GM23338 (cell line): ENCODE data around the gene TRIM31.

Experiments used
- CREB1 ChIP-seq: fragments of 250-450 bp; sonication (Bioruptor Pico); IDR thresholded peaks from 2 replicates; pipeline ENCODE4 v1.5.0; 2020; ENCODE audit warnings: low read depth, mild to moderate bottlenecking, moderate library complexity
- EZH2 ChIP-seq: fragments of 200-600 bp; sonication (generic); IDR thresholded peaks from one replicate; pipeline ENCODE4 v1.8.0; 2017; ENCODE audit warnings: antibody characterized with exemption, mild to moderate bottlenecking, low read depth; ENCODE audit not compliant: unreplicated experiment
- EZH2phosphoT487 ChIP-seq: fragments of 200-600 bp; sonication (generic); IDR thresholded peaks from one replicate; pipeline ENCODE4 v1.8.1; 2018; ENCODE audit warnings: antibody characterized with exemption; ENCODE audit not compliant: unreplicated experiment
- NANOG ChIP-seq: IDR thresholded peaks from 2 replicates; pipeline ENCODE4 v1.6.1; 2016; ENCODE audit warnings: antibody characterized with exemption, borderline replicate concordance
- POLR2AphosphoS5 ChIP-seq: IDR thresholded peaks from 2 replicates; pipeline ENCODE4 v1.6.1; 2016; ENCODE audit warnings: antibody characterized with exemption, low read depth
- REST ChIP-seq: IDR thresholded peaks from one replicate; pipeline ENCODE4 v1.6.1; 2018; ENCODE audit warnings: antibody characterized with exemption; ENCODE audit not compliant: unreplicated experiment
- STAT1 ChIP-seq: IDR thresholded peaks from one replicate; pipeline ENCODE4 v1.6.1; 2016; ENCODE audit warnings: antibody characterized with exemption; ENCODE audit not compliant: unreplicated experiment
- ZNF331 ChIP-seq: fragments of 250-450 bp; sonication (Bioruptor Pico); IDR thresholded peaks from 2 replicates; pipeline ENCODE4 v1.5.0; 2020; ENCODE audit warnings: low read depth, mild to moderate bottlenecking, moderate library complexity
- TF ChIP-seq, protein P1 (sequence below), 2 experiments: fragments of 200-600 bp in 1 of 2; sonication (generic) in 1 of 2; conservative IDR thresholded peaks; 2 replicates each; pipeline versions ENCODE4 v1.5.1 to v1.6.1; 2016 to 2017; ENCODE audit warnings: antibody characterized with exemption in 2 of 2, low read depth in 2 of 2, mild to moderate bottlenecking in 2 of 2, moderate library complexity in 1 of 2
- TF ChIP-seq, protein P2 (sequence below): IDR thresholded peaks from 2 replicates; pipeline ENCODE4 v1.6.1; 2016; ENCODE audit warnings: antibody characterized with exemption
- TF ChIP-seq, protein P3 (sequence below): fragments of 250-450 bp; sonication (Bioruptor Pico); IDR thresholded peaks from 2 replicates; pipeline ENCODE4 v1.5.0; 2020; ENCODE audit warnings: mild to moderate bottlenecking, moderate library complexity

DNA sequence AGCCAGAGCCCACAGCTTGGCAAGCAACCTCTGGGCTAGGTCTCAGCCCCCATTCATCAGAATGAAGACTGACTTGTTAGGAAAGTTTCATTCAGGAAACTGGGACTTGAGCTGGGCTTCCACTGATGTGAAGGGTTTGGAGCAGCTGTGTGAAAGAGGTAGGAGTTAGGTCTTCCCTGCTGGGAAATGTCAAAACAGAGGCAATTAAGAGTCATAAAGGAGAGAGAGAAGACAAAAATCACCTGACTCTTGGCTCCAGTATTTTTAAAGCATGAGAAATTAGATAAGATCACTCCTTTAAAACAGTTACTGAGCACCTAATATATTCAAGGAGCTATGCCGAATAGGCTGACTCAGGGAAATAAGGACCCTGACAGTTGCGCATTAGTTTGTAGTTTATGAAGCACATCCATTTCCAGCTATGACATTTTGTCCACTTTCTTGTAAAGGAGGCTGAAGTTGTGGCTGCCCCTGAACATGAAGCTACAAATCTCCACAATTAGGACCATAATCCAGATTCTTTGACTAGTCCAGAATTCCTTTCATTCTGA lies 19.1 kb upstream of the TRIM31 start:
- TF ChIP-seq, protein P1, sequence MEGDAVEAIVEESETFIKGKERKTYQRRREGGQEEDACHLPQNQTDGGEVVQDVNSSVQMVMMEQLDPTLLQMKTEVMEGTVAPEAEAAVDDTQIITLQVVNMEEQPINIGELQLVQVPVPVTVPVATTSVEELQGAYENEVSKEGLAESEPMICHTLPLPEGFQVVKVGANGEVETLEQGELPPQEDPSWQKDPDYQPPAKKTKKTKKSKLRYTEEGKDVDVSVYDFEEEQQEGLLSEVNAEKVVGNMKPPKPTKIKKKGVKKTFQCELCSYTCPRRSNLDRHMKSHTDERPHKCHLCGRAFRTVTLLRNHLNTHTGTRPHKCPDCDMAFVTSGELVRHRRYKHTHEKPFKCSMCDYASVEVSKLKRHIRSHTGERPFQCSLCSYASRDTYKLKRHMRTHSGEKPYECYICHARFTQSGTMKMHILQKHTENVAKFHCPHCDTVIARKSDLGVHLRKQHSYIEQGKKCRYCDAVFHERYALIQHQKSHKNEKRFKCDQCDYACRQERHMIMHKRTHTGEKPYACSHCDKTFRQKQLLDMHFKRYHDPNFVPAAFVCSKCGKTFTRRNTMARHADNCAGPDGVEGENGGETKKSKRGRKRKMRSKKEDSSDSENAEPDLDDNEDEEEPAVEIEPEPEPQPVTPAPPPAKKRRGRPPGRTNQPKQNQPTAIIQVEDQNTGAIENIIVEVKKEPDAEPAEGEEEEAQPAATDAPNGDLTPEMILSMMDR (conservative IDR thresholded peaks at IDR 0.05; ENCODE audit: low read depth in 2 of 2): no peak
- TF ChIP-seq REST (no peak), EZH2phosphoT487 (no peak), EZH2 (no peak), POLR2AphosphoS5 (no peak), CREB1 (CRISPR knock-in tag) (no peak), STAT1 (no peak), ZNF331 (CRISPR knock-in tag) (no peak), NANOG (no peak)
- TF ChIP-seq, protein P2, sequence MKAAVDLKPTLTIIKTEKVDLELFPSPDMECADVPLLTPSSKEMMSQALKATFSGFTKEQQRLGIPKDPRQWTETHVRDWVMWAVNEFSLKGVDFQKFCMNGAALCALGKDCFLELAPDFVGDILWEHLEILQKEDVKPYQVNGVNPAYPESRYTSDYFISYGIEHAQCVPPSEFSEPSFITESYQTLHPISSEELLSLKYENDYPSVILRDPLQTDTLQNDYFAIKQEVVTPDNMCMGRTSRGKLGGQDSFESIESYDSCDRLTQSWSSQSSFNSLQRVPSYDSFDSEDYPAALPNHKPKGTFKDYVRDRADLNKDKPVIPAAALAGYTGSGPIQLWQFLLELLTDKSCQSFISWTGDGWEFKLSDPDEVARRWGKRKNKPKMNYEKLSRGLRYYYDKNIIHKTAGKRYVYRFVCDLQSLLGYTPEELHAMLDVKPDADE: no peak
- TF ChIP-seq, protein P3, sequence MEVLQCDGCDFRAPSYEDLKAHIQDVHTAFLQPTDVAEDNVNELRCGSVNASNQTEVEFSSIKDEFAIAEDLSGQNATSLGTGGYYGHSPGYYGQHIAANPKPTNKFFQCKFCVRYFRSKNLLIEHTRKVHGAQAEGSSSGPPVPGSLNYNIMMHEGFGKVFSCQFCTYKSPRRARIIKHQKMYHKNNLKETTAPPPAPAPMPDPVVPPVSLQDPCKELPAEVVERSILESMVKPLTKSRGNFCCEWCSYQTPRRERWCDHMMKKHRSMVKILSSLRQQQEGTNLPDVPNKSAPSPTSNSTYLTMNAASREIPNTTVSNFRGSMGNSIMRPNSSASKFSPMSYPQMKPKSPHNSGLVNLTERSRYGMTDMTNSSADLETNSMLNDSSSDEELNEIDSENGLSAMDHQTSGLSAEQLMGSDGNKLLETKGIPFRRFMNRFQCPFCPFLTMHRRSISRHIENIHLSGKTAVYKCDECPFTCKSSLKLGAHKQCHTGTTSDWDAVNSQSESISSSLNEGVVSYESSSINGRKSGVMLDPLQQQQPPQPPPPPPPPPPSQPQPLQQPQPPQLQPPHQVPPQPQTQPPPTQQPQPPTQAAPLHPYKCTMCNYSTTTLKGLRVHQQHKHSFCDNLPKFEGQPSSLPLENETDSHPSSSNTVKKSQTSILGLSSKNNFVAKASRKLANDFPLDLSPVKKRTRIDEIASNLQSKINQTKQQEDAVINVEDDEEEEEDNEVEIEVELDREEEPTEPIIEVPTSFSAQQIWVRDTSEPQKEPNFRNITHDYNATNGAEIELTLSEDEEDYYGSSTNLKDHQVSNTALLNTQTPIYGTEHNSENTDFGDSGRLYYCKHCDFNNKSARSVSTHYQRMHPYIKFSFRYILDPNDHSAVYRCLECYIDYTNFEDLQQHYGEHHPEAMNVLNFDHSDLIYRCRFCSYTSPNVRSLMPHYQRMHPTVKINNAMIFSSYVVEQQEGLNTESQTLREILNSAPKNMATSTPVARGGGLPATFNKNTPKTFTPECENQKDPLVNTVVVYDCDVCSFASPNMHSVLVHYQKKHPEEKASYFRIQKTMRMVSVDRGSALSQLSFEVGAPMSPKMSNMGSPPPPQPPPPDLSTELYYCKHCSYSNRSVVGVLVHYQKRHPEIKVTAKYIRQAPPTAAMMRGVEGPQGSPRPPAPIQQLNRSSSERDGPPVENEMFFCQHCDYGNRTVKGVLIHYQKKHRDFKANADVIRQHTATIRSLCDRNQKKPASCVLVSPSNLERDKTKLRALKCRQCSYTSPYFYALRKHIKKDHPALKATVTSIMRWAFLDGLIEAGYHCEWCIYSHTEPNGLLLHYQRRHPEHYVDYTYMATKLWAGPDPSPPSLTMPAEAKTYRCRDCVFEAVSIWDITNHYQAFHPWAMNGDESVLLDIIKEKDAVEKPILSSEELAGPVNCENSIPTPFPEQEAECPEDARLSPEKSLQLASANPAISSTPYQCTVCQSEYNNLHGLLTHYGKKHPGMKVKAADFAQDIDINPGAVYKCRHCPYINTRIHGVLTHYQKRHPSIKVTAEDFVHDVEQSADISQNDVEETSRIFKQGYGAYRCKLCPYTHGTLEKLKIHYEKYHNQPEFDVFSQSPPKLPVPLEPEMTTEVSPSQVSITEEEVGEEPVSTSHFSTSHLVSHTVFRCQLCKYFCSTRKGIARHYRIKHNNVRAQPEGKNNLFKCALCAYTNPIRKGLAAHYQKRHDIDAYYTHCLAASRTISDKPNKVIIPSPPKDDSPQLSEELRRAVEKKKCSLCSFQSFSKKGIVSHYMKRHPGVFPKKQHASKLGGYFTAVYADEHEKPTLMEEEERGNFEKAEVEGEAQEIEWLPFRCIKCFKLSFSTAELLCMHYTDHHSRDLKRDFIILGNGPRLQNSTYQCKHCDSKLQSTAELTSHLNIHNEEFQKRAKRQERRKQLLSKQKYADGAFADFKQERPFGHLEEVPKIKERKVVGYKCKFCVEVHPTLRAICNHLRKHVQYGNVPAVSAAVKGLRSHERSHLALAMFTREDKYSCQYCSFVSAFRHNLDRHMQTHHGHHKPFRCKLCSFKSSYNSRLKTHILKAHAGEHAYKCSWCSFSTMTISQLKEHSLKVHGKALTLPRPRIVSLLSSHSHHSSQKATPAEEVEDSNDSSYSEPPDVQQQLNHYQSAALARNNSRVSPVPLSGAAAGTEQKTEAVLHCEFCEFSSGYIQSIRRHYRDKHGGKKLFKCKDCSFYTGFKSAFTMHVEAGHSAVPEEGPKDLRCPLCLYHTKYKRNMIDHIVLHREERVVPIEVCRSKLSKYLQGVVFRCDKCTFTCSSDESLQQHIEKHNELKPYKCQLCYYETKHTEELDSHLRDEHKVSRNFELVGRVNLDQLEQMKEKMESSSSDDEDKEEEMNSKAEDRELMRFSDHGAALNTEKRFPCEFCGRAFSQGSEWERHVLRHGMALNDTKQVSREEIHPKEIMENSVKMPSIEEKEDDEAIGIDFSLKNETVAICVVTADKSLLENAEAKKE (CRISPR knock-in tag): no peak
